ENCODE measurements around the gene MRPL51.
A peak's percentile ranks its signal among the peaks of the same experiment; 100 is the strongest.

The MRPL51 gene

DNA sequence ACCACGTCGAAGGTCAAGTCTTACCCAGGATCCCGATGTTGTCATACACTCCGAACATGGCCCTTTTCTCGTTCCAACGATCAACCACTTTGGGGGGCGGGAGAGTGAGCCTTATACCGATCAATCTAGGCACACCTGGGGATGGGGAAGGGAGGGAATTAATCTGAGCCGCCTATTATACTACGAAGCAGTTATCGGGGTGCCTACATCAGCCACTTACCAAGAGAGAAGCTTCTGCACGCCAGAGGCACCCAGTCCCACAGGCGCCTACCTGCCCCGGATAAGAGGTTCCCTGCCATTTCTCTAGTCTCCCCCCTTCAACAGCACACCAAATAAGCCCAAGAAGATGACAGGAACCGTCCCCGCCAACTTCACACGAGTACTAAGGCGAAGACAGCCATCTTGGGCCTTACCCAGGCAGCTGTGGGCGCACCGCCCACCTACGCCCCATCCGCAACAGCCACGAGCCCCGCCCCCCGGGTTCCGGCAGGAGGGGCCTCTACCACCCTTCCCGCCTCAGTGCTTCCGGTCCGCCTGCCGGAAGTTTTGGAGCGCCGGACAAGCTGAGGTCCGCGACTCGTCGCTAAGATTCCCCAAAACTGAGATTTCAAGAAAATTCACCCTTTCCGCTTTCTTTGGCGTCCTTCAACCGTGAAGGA is at the start of gene MRPL51:
TSS of gene MRPL51 (minus strand) at position 425 of the 659 bp plus-strand sequence. CDS start at position 299, 126 bp downstream.
- TF ChIP-seq, protein P1, sequence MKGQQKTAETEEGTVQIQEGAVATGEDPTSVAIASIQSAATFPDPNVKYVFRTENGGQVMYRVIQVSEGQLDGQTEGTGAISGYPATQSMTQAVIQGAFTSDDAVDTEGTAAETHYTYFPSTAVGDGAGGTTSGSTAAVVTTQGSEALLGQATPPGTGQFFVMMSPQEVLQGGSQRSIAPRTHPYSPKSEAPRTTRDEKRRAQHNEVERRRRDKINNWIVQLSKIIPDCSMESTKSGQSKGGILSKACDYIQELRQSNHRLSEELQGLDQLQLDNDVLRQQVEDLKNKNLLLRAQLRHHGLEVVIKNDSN (IDR thresholded peaks at IDR 0.05): no peak; the same call in 1 of the 2 replicates
- peak; percentile 30; the same call in 1 of the 2 replicates for TF ChIP-seq TCF12 (IDR thresholded peaks at IDR 0.05; ENCODE audit: low read depth)
- TF ChIP-seq, protein P2, sequence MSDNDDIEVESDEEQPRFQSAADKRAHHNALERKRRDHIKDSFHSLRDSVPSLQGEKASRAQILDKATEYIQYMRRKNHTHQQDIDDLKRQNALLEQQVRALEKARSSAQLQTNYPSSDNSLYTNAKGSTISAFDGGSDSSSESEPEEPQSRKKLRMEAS (IDR thresholded peaks at IDR 0.05): peak; percentile 54; the same call in 1 of the 2 replicates
- TF ChIP-seq, protein P3, sequence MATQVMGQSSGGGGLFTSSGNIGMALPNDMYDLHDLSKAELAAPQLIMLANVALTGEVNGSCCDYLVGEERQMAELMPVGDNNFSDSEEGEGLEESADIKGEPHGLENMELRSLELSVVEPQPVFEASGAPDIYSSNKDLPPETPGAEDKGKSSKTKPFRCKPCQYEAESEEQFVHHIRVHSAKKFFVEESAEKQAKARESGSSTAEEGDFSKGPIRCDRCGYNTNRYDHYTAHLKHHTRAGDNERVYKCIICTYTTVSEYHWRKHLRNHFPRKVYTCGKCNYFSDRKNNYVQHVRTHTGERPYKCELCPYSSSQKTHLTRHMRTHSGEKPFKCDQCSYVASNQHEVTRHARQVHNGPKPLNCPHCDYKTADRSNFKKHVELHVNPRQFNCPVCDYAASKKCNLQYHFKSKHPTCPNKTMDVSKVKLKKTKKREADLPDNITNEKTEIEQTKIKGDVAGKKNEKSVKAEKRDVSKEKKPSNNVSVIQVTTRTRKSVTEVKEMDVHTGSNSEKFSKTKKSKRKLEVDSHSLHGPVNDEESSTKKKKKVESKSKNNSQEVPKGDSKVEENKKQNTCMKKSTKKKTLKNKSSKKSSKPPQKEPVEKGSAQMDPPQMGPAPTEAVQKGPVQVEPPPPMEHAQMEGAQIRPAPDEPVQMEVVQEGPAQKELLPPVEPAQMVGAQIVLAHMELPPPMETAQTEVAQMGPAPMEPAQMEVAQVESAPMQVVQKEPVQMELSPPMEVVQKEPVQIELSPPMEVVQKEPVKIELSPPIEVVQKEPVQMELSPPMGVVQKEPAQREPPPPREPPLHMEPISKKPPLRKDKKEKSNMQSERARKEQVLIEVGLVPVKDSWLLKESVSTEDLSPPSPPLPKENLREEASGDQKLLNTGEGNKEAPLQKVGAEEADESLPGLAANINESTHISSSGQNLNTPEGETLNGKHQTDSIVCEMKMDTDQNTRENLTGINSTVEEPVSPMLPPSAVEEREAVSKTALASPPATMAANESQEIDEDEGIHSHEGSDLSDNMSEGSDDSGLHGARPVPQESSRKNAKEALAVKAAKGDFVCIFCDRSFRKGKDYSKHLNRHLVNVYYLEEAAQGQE (IDR thresholded peaks at IDR 0.05; ENCODE audit: low read depth): no peak
- TF ChIP-seq CEBPB (IDR thresholded peaks at IDR 0.05): no peak
- no peak for TF ChIP-seq NFIC (IDR thresholded peaks at IDR 0.05)
- peak; percentile 97 for TF ChIP-seq YY1 (IDR thresholded peaks at IDR 0.05; ENCODE audit: low read depth)
- peak; percentile 85 for TF ChIP-seq EGR1 (IDR thresholded peaks at IDR 0.05)
- peak; percentile 79 for TF ChIP-seq CREB1 (IDR thresholded peaks at IDR 0.05; ENCODE audit: low read depth)
- TF ChIP-seq TAF1 (IDR thresholded peaks at IDR 0.05; ENCODE audit: low read depth): peak; percentile 87
- peak; percentile 6; the same call in 1 of the 2 replicates for TF ChIP-seq EP300 (IDR thresholded peaks at IDR 0.05; ENCODE audit: borderline replicate concordance)

DNA sequence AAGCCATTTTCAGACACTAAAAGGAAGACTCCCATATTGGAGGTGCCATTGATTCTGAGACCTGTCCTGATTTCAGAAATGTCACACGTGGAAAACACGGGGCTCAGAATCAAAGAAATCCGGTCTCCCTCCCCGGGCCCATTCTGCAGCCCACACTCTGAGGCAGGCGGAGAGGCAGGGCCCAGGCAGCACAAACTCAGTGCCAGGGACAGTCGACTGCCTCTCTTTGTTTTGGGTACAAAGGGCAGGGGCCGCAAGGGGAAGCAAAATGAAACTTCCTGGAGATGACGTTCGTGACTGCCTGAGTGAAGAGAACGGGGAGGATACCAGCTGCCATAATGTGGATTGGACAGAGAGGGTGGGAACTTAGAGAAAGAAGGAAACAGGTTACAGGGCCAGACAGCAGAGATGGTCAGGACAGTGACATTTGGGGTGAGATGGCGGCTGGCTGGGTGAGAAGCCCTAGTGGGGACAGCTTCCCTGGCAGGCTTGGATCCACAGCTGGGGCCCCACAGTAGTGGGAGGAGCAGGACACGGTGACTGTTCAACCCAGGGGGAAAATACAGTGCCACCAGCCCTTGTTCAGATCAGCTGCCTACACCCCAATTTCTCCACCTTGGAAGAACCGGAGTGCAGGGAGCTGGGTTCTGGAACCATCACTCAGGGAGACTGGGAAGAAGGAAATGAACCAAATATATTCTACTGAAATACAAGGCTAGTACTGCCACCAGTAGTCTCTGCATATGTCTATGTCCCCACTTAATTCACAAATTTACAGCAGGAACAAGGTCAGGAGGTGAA is 49.3 kb upstream of the MRPL51 start:
- TF ChIP-seq, protein P3 (IDR thresholded peaks at IDR 0.05; ENCODE audit: low read depth): no peak
- TF ChIP-seq, protein P1 (IDR thresholded peaks at IDR 0.05): no peak
- TF ChIP-seq TAF1 (IDR thresholded peaks at IDR 0.05; ENCODE audit: low read depth) (no peak), TCF12 (IDR thresholded peaks at IDR 0.05; ENCODE audit: low read depth) (no peak), TEAD4 (IDR thresholded peaks at IDR 0.05) (no peak), CREB1 (IDR thresholded peaks at IDR 0.05; ENCODE audit: low read depth) (no peak), YY1 (IDR thresholded peaks at IDR 0.05; ENCODE audit: low read depth) (no peak), EGR1 (IDR thresholded peaks at IDR 0.05) (no peak), EP300 (IDR thresholded peaks at IDR 0.05; ENCODE audit: borderline replicate concordance) (no peak), FOXM1 (IDR thresholded peaks at IDR 0.05; ENCODE audit: borderline replicate concordance, low read depth) (no peak), CEBPB (IDR thresholded peaks at IDR 0.05) (no peak), ZBTB7A (IDR thresholded peaks at IDR 0.05; ENCODE audit: low read depth) (no peak), RAD21 (IDR thresholded peaks at IDR 0.05; ENCODE audit: low read depth) (no peak), NFIC (IDR thresholded peaks at IDR 0.05) (no peak)
- TF ChIP-seq, protein P2 (IDR thresholded peaks at IDR 0.05): no peak

DNA sequence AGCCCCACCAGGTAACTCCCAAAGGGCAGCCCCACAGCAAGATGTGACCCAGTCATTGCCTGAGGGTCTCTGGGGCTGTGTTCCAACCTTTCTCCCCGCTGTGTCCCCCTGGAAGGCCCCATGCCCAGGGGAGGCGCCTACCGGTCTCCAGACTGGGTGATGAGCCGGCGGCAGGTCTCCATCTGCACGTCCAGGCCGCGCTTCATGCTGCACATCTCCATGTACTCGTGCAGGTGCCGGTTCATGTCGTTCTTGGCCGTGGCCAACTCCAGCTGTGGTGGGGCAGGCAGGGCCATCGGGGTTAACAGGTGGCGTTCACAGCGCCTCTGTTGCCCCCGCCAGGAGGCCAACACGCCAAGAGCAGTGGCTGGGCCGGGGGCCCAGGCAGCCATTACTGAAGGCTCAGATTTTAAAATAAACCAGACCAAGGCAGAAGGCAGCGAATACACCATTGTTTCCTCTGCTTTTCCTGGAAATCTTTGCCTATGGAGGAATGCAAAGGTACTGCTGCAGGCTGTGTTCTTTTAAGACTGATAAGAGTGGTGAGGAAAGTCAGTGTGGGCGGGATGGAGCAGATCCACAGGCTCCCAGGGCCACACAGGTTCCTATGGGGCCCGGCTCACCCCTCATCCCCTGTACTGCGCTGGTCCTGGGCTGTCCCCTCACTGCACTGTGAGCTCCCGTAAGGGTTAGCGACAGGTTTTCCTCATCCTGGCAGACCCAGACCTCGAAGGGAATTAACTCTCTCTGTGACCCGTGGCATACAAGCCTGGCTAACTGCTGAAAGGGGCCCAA is 48.5 kb upstream of the MRPL51 start:
- TF ChIP-seq, protein P3 (IDR thresholded peaks at IDR 0.05; ENCODE audit: low read depth): no peak
- no peak for TF ChIP-seq FOXM1 (IDR thresholded peaks at IDR 0.05; ENCODE audit: borderline replicate concordance, low read depth)
- TF ChIP-seq, protein P2 (IDR thresholded peaks at IDR 0.05): no peak
- no peak for TF ChIP-seq EP300 (IDR thresholded peaks at IDR 0.05; ENCODE audit: borderline replicate concordance)
- no peak for TF ChIP-seq CREB1 (IDR thresholded peaks at IDR 0.05; ENCODE audit: low read depth)
- TF ChIP-seq CEBPB (IDR thresholded peaks at IDR 0.05): no peak
- no peak for TF ChIP-seq YY1 (IDR thresholded peaks at IDR 0.05; ENCODE audit: low read depth)
- TF ChIP-seq, protein P1 (IDR thresholded peaks at IDR 0.05): no peak
- no peak for TF ChIP-seq TAF1 (IDR thresholded peaks at IDR 0.05; ENCODE audit: low read depth)
- no peak for TF ChIP-seq ZBTB7A (IDR thresholded peaks at IDR 0.05; ENCODE audit: low read depth)
- TF ChIP-seq RAD21 (IDR thresholded peaks at IDR 0.05; ENCODE audit: low read depth): no peak
- TF ChIP-seq NFIC (IDR thresholded peaks at IDR 0.05): no peak

Measured in Ishikawa (cell line).